Kidney epithelial cell (primary cell): Measurements from ENCODE around the gene BCAR3. TPM values are rescaled to one million over a fixed set of nuclear protein-coding genes. Genes with fewer than 3 reads are reported as not detected.

Source experiments
- DNase-seq: peaks from one replicate; pipeline ENCODE4 v3.0.0-alpha.2; 2010; ENCODE audit warnings: low read depth
- H3K27me3 ChIP-seq: 2 replicates; pipeline ENCODE4 v1.6.0; 2011; ENCODE audit warnings: low read length; ENCODE audit not compliant: control insufficient read depth, insufficient read depth
- H3K36me3 ChIP-seq: 2 replicates; pipeline ENCODE4 v1.5.1; 2011; ENCODE audit warnings: low read length; ENCODE audit not compliant: control insufficient read depth, insufficient read depth
- H3K4me3 ChIP-seq: 2 replicates; pipeline ENCODE4 v1.5.1; 2011; ENCODE audit warnings: low read depth, mild to moderate bottlenecking, control low read depth, low read length
- CTCF ChIP-seq: IDR thresholded peaks from 2 replicates; pipeline ENCODE4 v1.5.1; 2011; ENCODE audit warnings: mild to moderate bottlenecking, moderate library complexity, low read length, control low read depth, inconsistent platforms; ENCODE audit not compliant: insufficient read depth, poor library complexity, severe bottlenecking
- total RNA-seq: library from RNA; depleted of rRNA; stranded (reverse); fragments of >200 nt; gene quantifications from 2 replicates; pipeline ENCODE4 v1.2.3, GENCODE V29; 2015

Gene BCAR3
- total RNA-seq, 1 donor from 2014 or later, result 93.3 TPM

- peaks cover under 1% of the 10 kb centered on the region for H3K36me3 ChIP-seq
Measured at GRCh38 chr1:93672477-93673162, 9.0 kb downstream of the BCAR3 start.

GRCh38 chr1:93672069-93672468 lies 9.6 kb downstream of the BCAR3 start:
- Histone ChIP-seq H3K4me3 (no peak overlapping the region), H3K36me3 (peaks cover 1% of the 10 kb centered on the region), H3K27me3 (no peaks in the 10 kb centered on the region)
- TF ChIP-seq CTCF, result no peak
- DNase-seq, result no peak

More at GRCh38 chr1:93672477-93673162, 9.0 kb downstream of the BCAR3 start:
- TF ChIP-seq CTCF, result no peak
- no peak overlapping the region for H3K4me3 ChIP-seq
- DNase-seq, result no peak
- no peaks in the 10 kb centered on the region for H3K27me3 ChIP-seq

- no peak for DNase-seq
- Histone ChIP-seq H3K4me3 (no peak overlapping the region), H3K27me3 (no peaks in the 10 kb centered on the region), H3K36me3 (peaks cover 1% of the 10 kb centered on the region)
- TF ChIP-seq CTCF, result no peak
Measured at GRCh38 chr1:93671099-93671621, 10.5 kb downstream of the BCAR3 start.

- Histone ChIP-seq H3K27me3 (no peaks in the 10 kb centered on the region), H3K4me3 (no peak overlapping the region), H3K36me3 (peaks cover 1% of the 10 kb centered on the region)
- DNase-seq, result no peak
- TF ChIP-seq CTCF, result no peak
Measured at GRCh38 chr1:93670141-93670540, 11.5 kb downstream of the BCAR3 start.

GRCh38 chr1:93669369-93669768 lies 12.3 kb downstream of the BCAR3 start:
- Histone ChIP-seq H3K4me3 (no peak overlapping the region), H3K36me3 (peaks cover 1% of the 10 kb centered on the region), H3K27me3 (no peaks in the 10 kb centered on the region)
- TF ChIP-seq CTCF, result no peak
- no peak for DNase-seq

- no peak for TF ChIP-seq CTCF
- Histone ChIP-seq H3K36me3 (peaks cover 1% of the 10 kb centered on the region), H3K27me3 (no peaks in the 10 kb centered on the region), H3K4me3 (no peak overlapping the region)
- no peak for DNase-seq
Measured at GRCh38 chr1:93668951-93669350, 12.7 kb downstream of the BCAR3 start.
